HG03521 (cell line): Measurements from ENCODE around the gene GANAB.
"Not testable (repeated sequence)": the region's sequence is repeated elsewhere in the genome, so short reads cannot be mapped to it uniquely, and the experiment has no call there.

ENCODE experiments used
- ATAC-seq: cut with Tn5 transposase; IDR thresholded peaks from one replicate; pipeline ENCODE4 v1.9.1; 2021; ENCODE audit warnings: mild to moderate bottlenecking, moderate library complexity; ENCODE audit not compliant: unreplicated experiment

Gene GANAB

GRCh38 chr11:62669420-62670161, 23.2 kb upstream of the GANAB start:
- no peak for ATAC-seq

DNA sequence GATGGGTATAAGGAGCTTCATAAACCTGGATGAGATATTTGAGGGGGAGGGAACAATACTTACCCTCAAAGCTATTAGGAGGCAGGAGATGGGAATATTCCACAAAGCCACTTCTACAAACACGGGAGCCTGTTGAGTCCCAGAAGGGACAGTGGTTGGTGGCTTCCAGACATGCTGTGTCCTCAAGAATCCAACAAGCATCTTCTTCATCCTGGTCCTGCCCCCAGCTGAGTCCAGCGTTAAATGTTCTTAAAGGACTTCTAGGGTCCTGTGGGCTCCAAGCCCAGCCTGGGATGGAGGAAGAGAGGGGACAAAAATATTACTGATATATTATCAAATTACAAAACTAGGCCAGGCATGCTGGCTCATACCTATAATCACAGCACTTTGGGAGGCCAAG, 21.0 kb upstream of the GANAB start:
- no peak for ATAC-seq

GRCh38 chr11:62666259-62666926, 20.0 kb upstream of the GANAB start:
- ATAC-seq, result no peak

DNA sequence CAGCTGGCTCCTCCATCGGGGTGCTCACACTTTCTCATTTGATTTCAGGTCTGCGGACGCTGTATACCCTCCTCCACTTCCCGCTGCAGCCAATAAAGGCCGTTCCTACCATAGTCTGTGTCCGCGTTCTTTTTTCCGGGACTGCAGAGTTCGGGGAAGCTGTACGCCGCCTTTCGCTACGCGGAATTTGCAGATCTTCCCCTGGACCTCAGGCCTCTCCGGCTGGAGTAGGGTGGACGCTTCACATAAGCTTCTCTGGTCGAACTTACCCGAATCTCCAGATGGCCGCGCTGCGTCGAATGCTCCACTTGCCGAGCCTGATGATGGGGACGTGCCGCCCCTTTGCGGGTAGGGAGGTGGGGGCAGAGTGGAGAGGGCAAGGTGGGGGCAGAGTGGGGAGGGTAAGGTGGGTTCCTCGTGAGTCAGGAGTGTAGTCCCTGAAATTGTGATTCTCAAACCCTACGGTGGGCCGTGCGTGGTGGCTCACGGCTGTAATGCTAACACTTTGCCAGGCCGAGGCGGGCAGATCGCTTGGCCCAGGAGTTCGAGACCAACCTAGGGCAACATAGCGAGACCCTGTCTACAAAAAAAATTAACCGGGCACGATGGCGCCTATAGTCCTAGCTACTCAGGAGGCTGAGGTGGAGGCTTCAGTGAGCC, 19.3 kb upstream of the GANAB start:
- peak; percentile 7 for ATAC-seq

DNA sequence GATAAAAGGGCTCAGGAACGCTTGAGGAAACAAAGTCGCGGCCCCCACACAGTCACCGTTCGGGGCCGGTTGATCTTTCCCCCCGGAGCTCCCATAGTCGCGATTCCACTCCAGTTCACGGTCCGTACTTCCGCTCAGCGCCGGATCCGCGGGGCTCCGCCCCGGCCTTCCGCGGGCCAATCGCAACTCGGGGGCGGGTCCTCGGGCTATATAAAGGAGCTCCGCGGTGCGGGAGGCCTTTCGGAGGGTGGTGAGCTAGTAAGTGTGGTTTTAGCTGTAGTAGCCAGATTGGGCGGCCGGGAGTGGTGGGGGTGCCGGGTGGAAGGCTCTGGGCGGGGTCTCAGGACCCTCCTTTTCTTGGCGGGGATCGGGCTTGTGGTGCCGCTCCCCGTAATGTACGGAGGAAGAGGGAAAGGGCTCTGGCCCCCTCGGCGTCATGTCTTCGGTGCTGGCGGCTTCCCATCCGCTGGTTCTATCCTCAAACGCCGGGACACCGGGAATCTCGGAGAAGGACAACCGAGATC, 18.7 kb upstream of the GANAB start, which contains the start of the genes C11orf98 and CSKMT:
C11orf98 (minus strand) TSS at position 136 of the 524 bp plus-strand sequence; CDS start at position 95, 41 bp downstream.
CSKMT (plus strand) TSS at position 238 of the 524 bp plus-strand sequence. CDS start 568 bp downstream, outside the sequence.
- ATAC-seq, result peak; percentile 73

- peak; percentile 28 for ATAC-seq
These were observed 18.1 kb upstream of the GANAB start for GRCh38 chr11:62664405-62665074.

- ATAC-seq, result no peak
These were observed 10.5 kb upstream of the GANAB start for GRCh38 chr11:62656796-62657429.

DNA sequence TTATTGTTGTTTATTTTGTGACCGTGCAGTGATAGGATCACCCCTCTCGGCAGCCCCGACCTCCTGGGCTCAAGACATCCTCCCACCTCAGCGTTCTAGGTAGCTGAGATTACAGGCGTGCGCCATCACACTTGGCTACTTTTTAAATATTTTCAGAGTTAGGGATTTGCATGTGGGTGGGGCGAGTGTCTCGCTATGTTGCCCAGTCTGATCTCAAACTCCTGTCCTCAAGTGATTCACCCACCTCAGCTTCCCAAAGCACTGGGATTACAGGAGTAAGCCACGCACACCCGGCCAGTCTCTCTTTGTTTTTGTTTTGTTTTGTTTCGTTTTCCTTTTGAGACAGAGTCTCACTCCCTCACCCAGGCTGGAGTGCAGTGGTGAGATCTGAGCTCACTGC, 7.9 kb upstream of the GANAB start:
- no peak for ATAC-seq

GRCh38 chr11:62652161-62653006, 6.0 kb upstream of the GANAB start:
- ATAC-seq, result no peak

GRCh38 chr11:62650283-62650682, 3.9 kb upstream of the GANAB start:
- ATAC-seq, result not testable (repeated sequence)

DNA sequence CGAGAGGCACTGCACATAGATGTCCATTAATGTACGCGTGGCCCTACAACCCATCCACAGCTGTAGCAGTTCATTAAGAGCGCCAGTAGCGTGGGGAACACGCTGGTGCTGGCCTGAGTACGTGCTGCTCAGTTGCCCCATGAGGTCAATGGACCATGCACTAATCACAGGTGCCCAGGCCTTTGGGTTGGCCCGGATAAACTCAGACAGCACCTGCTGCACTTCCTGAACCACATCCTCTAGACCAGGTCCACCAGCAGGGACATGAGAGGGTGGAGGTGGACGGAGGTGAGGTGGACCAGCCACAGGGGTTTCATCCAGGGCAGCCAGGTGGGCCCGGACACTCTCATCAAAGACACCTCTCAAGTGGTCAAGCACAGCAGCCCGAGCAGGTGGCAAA, 3.1 kb upstream of the GANAB start:
- ATAC-seq, result no peak

- no peak for ATAC-seq
These were observed 2.6 kb upstream of the GANAB start for GRCh38 chr11:62648967-62649364.

GRCh38 chr11:62648185-62648966, 2.0 kb upstream of the GANAB start:
- ATAC-seq, result no peak

DNA sequence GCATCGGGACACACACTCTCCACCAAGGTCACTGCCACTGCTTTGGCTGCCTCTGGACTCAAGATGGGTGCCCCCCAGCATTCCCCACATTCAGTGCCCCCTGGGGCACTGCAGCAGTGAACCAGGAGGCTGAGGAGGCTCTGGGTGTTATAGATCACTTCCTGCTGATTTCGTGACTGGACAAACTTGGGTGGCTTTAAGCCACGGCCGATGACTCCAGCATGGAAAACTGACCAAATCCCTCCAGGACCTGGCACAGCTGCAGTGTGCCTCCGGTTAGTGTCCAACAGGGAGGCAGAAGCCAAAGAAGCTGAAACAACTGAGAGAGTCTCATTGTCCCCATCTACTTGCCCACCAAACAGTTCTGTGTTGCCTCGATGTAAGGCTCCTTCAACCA, 1.2 kb upstream of the GANAB start:
- no peak for ATAC-seq

GRCh38 chr11:62646825-62647608, 604 bp upstream of the GANAB start:
- ATAC-seq, result no peak

DNA sequence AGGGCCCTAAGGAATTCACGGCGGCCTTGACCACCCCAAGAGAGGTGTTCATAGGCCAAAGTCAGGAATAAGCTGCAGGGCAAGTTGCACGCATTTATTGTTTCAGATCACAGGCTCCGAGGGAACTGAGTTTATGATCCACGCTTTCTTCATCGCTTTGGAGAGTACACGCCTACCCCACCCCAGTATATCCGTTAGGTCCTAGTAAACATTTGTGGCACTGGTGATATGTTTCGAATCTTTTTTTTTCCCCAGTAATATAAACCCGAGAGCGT, 805 bp downstream of the GANAB start:
- ATAC-seq, result no peak

DNA sequence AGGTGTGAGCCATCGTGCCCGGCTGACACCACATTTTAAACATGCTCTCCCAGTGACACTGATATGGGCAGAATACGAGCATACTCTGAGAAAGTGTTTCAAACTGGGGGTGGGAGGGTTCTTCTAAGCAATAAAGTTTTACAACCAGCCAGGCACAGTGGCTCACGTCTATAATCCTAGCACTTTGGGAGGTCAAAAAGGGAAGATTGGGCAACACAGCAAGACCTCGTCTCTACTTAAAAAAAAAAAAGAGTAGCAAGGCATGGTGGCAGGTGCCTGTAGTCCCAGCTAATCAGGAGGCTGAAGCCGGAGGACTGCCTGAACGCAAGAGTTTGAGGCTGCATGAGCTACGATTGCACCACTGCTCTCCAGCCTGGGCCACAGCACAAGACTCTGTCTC, 2.2 kb downstream of the GANAB start:
- no peak for ATAC-seq

DNA sequence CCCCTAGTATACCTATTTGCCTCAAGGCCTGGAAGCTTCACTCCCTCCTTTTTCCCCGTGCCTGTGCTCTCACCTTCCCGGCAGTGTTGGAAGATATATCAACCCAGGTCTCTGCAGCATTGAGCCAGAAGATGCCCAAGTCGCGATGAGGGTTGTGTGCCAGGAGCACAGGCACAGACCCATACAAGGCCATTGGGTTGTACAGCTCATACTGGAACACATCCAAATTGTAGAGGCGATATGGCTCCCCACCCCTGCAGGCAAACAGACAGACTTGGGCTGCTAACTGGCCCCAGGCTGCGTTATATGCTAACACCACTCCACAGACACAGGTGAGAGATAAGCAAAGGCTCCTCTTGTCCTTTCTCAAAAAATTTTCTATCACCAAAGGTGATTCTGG, 13.9 kb downstream of the GANAB start:
- no peak for ATAC-seq
